Kidney (tissue), 22 donors: ENCODE results near the gene ADH6. TPM values are rescaled to one million over a fixed set of nuclear protein-coding genes. Genes with fewer than 3 reads are reported as not detected.

Source experiments
- DNase-seq, 5 donors: peaks; one replicate each; pipeline ENCODE4 v3.0.0-alpha.2; 2013 to 2020
- FAIRE-seq: peaks from 2 replicates; lab custom pipeline; 2012; peaks lifted over from hg19 to GRCh38; lab: Jason Lieb, UNC
- H3K27ac ChIP-seq, 2 donors: one replicate each; pipeline ENCODE4 v1.7.0; 2013; ENCODE audit warnings: low read depth in 2 of 2, low read length in 2 of 2, inconsistent platforms in 1 of 2
- H3K27me3 ChIP-seq: one replicate; pipeline ENCODE4 v1.7.1; 2013; ENCODE audit warnings: low read length, inconsistent platforms; ENCODE audit not compliant: control insufficient read depth, insufficient read depth
- H3K36me3 ChIP-seq, 3 donors: one replicate each; pipeline versions ENCODE4 v1.7.0 to v1.7.1; 2013; ENCODE audit warnings: low read length in 3 of 3, control low read depth in 1 of 3, inconsistent platforms in 1 of 3; ENCODE audit not compliant: insufficient read depth in 3 of 3, control insufficient read depth in 2 of 3
- H3K4me1 ChIP-seq, 3 donors: one replicate each; pipeline versions ENCODE4 v1.7.0 to v1.7.1; 2013; ENCODE audit warnings: low read length in 3 of 3, inconsistent platforms in 1 of 3, low read depth in 1 of 3; ENCODE audit not compliant: control insufficient read depth in 2 of 3, insufficient read depth in 2 of 3
- H3K4me3 ChIP-seq, 3 donors: one replicate each; pipeline versions ENCODE4 v1.7.0 to v1.8.1; 2013; ENCODE audit warnings: low read length in 3 of 3, control low read depth in 1 of 3, inconsistent platforms in 1 of 3
- H3K9ac ChIP-seq, 3 donors: one replicate each; pipeline versions ENCODE4 v1.7.0 to v1.7.1; 2013; ENCODE audit warnings: low read length in 3 of 3, control low read depth in 1 of 3, inconsistent platforms in 1 of 3
- H3K9me3 ChIP-seq, 3 donors: one replicate each; pipeline versions ENCODE4 v1.7.0 to v1.7.1; 2013; ENCODE audit warnings: low read length in 3 of 3, control low read depth in 1 of 3, inconsistent platforms in 1 of 3; ENCODE audit not compliant: control insufficient read depth in 2 of 3, insufficient read depth in 1 of 3
- CTCF ChIP-seq: IDR thresholded peaks from 3 replicates; pipeline ENCODE4 v1.5.1; 2012; ENCODE audit warnings: mild to moderate bottlenecking, moderate library complexity, borderline replicate concordance; ENCODE audit not compliant: insufficient read depth; ENCODE audit errors: extremely low read depth
- intact Hi-C: fragments of 100-400 bp; cut with DNase I; formaldehyde crosslinking; loops from one replicate; pipeline ENCODE4 v1.11.1; 2022
- long read RNA-seq, 10 donors: library from polyadenylated mRNA in 1 of 10; unstranded in 1 of 10; transcript quantifications; one replicate each; pipeline ENCODE4 v2.0.0 and lab custom pipeline, GENCODE V29; 2021 to 2026
- polyA plus RNA-seq: library from polyadenylated mRNA; stranded (reverse); fragments of 350-450 nt; fragmentation: Illumina TruSeq; extraction: RNeasy Lipid Tissue Mini Kit (QIAGEN cat#74804); gene quantifications from one replicate; pipeline ENCODE4 v1.2.3, GENCODE V29; 2014; ENCODE audit warnings: low read depth, low replicate concordance; ENCODE audit not compliant: insufficient read depth
- total RNA-seq: library from RNA; stranded (reverse); fragmentation: NEBNext Ultra II Directional; extraction: Animal tissue kit (Norgen Biotek cat#: 25700); gene quantifications from one replicate; pipeline ENCODE4 v1.2.1, GENCODE V29; 2021
- donor health status: control.
- donor health status: control.
- donor health status: control.
- donor health status: control.
- donor health status: control.
- donor health status: DM: yes; HTN: yes; CAD: no.
- donor health status: Normal renal cell carcinoma (clear cell type).

Gene ADH6
- total RNA-seq, result 10.2 TPM
- polyA plus RNA-seq, result 39.2 TPM
- long read RNA-seq, donor 1, partial matches to known transcripts, result 0 of 4 reads
- long read RNA-seq, donor 1, other reads (novel, unspliced or antisense), result 0 of 4 reads
- long read RNA-seq, donor 2, partial matches to known transcripts, result 0 of 3 reads
- long read RNA-seq, donor 2, other reads (novel, unspliced or antisense), result 0 of 3 reads
- long read RNA-seq, donor 3, transcript ADH6-203 (9 exons, 2,802 nt), result major isoform, 7 of 13 reads
- long read RNA-seq, donor 3, partial matches to known transcripts, result 0 of 13 reads
- long read RNA-seq, donor 3, other reads (novel, unspliced or antisense), result 0 of 13 reads
- long read RNA-seq, donor 4, partial matches to known transcripts, result 0 of 4 reads
- long read RNA-seq, donor 4, other reads (novel, unspliced or antisense), result 0 of 4 reads
- long read RNA-seq, donor 5, partial matches to known transcripts, result 0 of 1 reads
- long read RNA-seq, donor 5, other reads (novel, unspliced or antisense), result 0 of 1 reads
- long read RNA-seq, donor 6, transcript ADH6-203 (9 exons, 2,802 nt), result major isoform, 6 of 10 reads
- long read RNA-seq, donor 6, partial matches to known transcripts, result 0 of 10 reads
- long read RNA-seq, donor 6, other reads (novel, unspliced or antisense), result 0 of 10 reads
- long read RNA-seq, donor 7, partial matches to known transcripts, result 0 of 1 reads
- long read RNA-seq, donor 7, other reads (novel, unspliced or antisense), result 1 of 1 reads
- long read RNA-seq, donor 8, partial matches to known transcripts, result 0 of 1 reads
- long read RNA-seq, donor 8, other reads (novel, unspliced or antisense), result 0 of 1 reads
- long read RNA-seq, donor 9, result 0 reads
- long read RNA-seq, donor 10, partial matches to known transcripts, result 0 of 2 reads
- long read RNA-seq, donor 10, other reads (novel, unspliced or antisense), result 0 of 2 reads

- H3K27me3 ChIP-seq, result no peaks in the 10 kb centered on the region
- FAIRE-seq, result peak; percentile 89
- H3K9ac ChIP-seq, result peak within 1 kb of the TSS in 1 of 3 donors; percentile 5
- peak in 2 of 5 donors; percentile 30 to 36 for DNase-seq
- intact Hi-C loops, result no loop called here
- H3K36me3 ChIP-seq, result no peaks in the 10 kb centered on the region
- H3K4me3 ChIP-seq, result peak within 1 kb of the TSS; percentile 33 to 78 (median 61)
- no peaks in the 10 kb centered on the region for H3K9me3 ChIP-seq
- H3K27ac ChIP-seq, result peak within 1 kb of the TSS in 1 of 2 donors; percentile 1
- no peak for TF ChIP-seq CTCF
- H3K4me1 ChIP-seq, result no peaks in the 10 kb centered on the region
Observed at GRCh38 chr4:99219072-99219471, at the start of gene ADH6. Gene ADH6, minus strand, starts transcription at chr4:99219246. Its CDS starts 94 bp downstream, at chr4:99219152.

DNA sequence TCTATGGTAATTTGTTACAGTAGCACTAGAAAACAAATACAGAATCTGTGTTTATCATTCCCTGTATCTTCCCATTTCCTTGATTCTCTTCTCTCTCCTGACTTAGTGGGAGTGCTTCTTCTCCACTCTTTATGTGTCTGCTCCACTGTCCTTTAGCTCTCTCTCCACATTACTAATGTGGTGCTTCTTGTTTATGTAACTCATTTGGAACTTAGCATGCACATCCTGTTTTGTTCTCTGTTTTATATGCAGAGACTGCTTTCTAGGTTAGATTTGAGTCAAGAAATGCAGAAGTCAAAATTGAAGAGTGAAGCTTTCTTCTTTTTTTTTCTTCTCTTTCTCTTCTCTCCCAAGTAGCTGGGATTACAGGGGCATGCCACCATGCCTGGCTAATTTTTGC is 45.9 kb upstream of the ADH6 start:
- Histone ChIP-seq H3K36me3 (no peaks in the 10 kb centered on the region), H3K9ac (no peak overlapping the region), H3K4me1 (no peaks in the 10 kb centered on the region), H3K27me3 (no peaks in the 10 kb centered on the region), H3K9me3 (no peaks in the 10 kb centered on the region), H3K4me3 (no peak overlapping the region), H3K27ac (no peak overlapping the region)
- no peak for FAIRE-seq
- no peak for TF ChIP-seq CTCF
- no peak for DNase-seq
- intact Hi-C loops, result no loop called here

DNA sequence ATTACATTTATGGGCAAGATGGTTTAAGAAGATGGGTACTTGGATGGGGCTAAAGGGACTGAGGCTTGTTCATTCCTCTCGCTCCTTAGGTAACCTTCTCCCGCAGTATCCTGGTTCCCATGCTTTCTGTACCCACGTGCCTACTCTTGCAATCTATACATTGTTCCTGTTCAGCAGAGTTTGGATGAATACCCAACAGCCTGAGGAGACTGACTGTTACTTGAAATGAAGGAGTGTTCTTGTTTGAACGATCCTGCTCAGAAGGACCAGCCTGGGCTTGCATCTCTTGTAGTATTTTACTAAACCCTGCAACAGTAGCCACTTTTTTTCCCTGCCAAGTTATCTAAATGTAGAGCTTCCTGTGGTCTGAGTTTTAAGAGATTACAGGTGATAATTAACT is 33.7 kb upstream of the ADH6 start:
- H3K9me3 ChIP-seq, result no peaks in the 10 kb centered on the region
- FAIRE-seq (no peak), DNase-seq (no peak)
- no peaks in the 10 kb centered on the region for H3K36me3 ChIP-seq
- intact Hi-C loops, result no loop called here
- no peak overlapping the region for H3K27ac ChIP-seq
- no peaks in the 10 kb centered on the region for H3K27me3 ChIP-seq
- no peaks in the 10 kb centered on the region for H3K4me1 ChIP-seq
- TF ChIP-seq CTCF, result no peak
- no peak overlapping the region for H3K9ac ChIP-seq
- H3K4me3 ChIP-seq, result no peak overlapping the region
